ENCODE measurements around the gene IMP4. TPM values are rescaled to one million over a fixed set of nuclear protein-coding genes. Genes with fewer than 3 reads are reported as not detected.

Gene IMP4
- total and polyA plus RNA-seq, 2 experiments from 2014 or later, result 87.8 to 147 TPM

DNA sequence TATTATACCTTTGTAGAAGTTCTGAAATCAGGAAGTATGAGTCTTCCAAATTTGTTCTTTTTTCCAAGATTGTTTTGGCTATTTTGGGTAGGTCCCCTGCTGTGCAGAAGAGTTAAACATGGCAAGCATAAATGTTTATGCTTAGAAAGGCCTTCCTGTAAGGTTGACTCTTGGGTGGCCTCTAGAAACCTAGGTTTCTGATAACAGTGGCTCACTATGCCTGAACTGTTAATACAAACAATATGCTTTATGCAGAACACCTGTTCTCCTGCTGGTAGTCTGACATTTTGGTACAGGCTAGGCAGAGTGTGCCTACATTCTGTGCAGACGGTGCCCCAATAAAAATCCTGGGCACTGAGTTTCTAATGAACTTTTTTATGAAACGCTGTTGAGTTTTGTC lies 23.3 kb downstream of the IMP4 start:
- Mint-ChIP-seq H3K4me3 (no peak overlapping the region), H3K9me3 (no peaks in the 10 kb centered on the region; the same call in 2 of the 3 replicates), H3K27me3 (ENCODE audit: insufficient read depth, low read depth, poor library complexity) (peaks cover 5% of the 10 kb centered on the region), H3K27ac (no peak overlapping the region), H3K4me1 (peaks cover 18% of the 10 kb centered on the region), H3K36me3 (ENCODE audit: low read depth) (peaks cover 6% of the 10 kb centered on the region; the same call in 2 of the 3 replicates)
- ATAC-seq (no peak), DNase-seq (ENCODE audit: low spot score) (no peak)
- H3K4me3 ChIP-seq, result no peak overlapping the region
- TF ChIP-seq CREB1 (CRISPR knock-in tag; IDR thresholded peaks at IDR 0.05; ENCODE audit: low read depth), result no peak
- no peak for TF ChIP-seq NANOG (IDR thresholded peaks at IDR 0.05; ENCODE audit: borderline replicate concordance)
- no peak for TF ChIP-seq POLR2AphosphoS5 (IDR thresholded peaks at IDR 0.05; ENCODE audit: low read depth)
- TF ChIP-seq, protein P1, sequence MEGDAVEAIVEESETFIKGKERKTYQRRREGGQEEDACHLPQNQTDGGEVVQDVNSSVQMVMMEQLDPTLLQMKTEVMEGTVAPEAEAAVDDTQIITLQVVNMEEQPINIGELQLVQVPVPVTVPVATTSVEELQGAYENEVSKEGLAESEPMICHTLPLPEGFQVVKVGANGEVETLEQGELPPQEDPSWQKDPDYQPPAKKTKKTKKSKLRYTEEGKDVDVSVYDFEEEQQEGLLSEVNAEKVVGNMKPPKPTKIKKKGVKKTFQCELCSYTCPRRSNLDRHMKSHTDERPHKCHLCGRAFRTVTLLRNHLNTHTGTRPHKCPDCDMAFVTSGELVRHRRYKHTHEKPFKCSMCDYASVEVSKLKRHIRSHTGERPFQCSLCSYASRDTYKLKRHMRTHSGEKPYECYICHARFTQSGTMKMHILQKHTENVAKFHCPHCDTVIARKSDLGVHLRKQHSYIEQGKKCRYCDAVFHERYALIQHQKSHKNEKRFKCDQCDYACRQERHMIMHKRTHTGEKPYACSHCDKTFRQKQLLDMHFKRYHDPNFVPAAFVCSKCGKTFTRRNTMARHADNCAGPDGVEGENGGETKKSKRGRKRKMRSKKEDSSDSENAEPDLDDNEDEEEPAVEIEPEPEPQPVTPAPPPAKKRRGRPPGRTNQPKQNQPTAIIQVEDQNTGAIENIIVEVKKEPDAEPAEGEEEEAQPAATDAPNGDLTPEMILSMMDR (conservative IDR thresholded peaks at IDR 0.05; ENCODE audit: low read depth in 2 of 2), result no peak
- TF ChIP-seq ZNF114 (CRISPR knock-in tag; IDR thresholded peaks at IDR 0.05), result no peak
- no peak for TF ChIP-seq STAT1 (IDR thresholded peaks at IDR 0.05; ENCODE audit: unreplicated experiment)
- TF ChIP-seq ZNF462 (CRISPR knock-in tag; IDR thresholded peaks at IDR 0.05), result no peak
- no peak for TF ChIP-seq ZNF331 (CRISPR knock-in tag; IDR thresholded peaks at IDR 0.05; ENCODE audit: low read depth)
- TF ChIP-seq, protein P2, sequence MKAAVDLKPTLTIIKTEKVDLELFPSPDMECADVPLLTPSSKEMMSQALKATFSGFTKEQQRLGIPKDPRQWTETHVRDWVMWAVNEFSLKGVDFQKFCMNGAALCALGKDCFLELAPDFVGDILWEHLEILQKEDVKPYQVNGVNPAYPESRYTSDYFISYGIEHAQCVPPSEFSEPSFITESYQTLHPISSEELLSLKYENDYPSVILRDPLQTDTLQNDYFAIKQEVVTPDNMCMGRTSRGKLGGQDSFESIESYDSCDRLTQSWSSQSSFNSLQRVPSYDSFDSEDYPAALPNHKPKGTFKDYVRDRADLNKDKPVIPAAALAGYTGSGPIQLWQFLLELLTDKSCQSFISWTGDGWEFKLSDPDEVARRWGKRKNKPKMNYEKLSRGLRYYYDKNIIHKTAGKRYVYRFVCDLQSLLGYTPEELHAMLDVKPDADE (IDR thresholded peaks at IDR 0.05), result no peak
- TF ChIP-seq, protein P3, sequence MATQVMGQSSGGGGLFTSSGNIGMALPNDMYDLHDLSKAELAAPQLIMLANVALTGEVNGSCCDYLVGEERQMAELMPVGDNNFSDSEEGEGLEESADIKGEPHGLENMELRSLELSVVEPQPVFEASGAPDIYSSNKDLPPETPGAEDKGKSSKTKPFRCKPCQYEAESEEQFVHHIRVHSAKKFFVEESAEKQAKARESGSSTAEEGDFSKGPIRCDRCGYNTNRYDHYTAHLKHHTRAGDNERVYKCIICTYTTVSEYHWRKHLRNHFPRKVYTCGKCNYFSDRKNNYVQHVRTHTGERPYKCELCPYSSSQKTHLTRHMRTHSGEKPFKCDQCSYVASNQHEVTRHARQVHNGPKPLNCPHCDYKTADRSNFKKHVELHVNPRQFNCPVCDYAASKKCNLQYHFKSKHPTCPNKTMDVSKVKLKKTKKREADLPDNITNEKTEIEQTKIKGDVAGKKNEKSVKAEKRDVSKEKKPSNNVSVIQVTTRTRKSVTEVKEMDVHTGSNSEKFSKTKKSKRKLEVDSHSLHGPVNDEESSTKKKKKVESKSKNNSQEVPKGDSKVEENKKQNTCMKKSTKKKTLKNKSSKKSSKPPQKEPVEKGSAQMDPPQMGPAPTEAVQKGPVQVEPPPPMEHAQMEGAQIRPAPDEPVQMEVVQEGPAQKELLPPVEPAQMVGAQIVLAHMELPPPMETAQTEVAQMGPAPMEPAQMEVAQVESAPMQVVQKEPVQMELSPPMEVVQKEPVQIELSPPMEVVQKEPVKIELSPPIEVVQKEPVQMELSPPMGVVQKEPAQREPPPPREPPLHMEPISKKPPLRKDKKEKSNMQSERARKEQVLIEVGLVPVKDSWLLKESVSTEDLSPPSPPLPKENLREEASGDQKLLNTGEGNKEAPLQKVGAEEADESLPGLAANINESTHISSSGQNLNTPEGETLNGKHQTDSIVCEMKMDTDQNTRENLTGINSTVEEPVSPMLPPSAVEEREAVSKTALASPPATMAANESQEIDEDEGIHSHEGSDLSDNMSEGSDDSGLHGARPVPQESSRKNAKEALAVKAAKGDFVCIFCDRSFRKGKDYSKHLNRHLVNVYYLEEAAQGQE (IDR thresholded peaks at IDR 0.05; ENCODE audit: unreplicated experiment), result no peak
- TF ChIP-seq JUNB (IDR thresholded peaks at IDR 0.05; ENCODE audit: unreplicated experiment), result no peak
- no peak for TF ChIP-seq EZH2phosphoT487 (IDR thresholded peaks at IDR 0.05; ENCODE audit: unreplicated experiment)
- TF ChIP-seq EZH2 (IDR thresholded peaks at IDR 0.05; ENCODE audit: low read depth, unreplicated experiment), result no peak
- no peaks in the 10 kb centered on the region for H3F3A ChIP-seq (replicated peaks; ENCODE audit: low read depth)
- H3K79me2 ChIP-seq (replicated peaks; ENCODE audit: insufficient read depth), result no peaks in the 10 kb centered on the region
- H3K36me3 ChIP-seq (ENCODE audit: insufficient read depth), result no peaks in the 10 kb centered on the region
- no peak overlapping the region for H3K27ac ChIP-seq (ENCODE audit: low read depth)
- H2AFZ ChIP-seq, result no peak overlapping the region
- H3K27me3 ChIP-seq (ENCODE audit: insufficient read depth), result no peaks in the 10 kb centered on the region
- H4K20me1 ChIP-seq (replicated peaks; ENCODE audit: insufficient read depth), result no peaks in the 10 kb centered on the region
- no peaks in the 10 kb centered on the region for H3K9me2 ChIP-seq (ENCODE audit: insufficient read depth)
- peaks cover 20% of the 10 kb centered on the region for H3K4me1 ChIP-seq (ENCODE audit: insufficient read depth)
- no peak overlapping the region for H3K4me2 ChIP-seq

Data from GM23338 (cell line).